Neural cell (in vitro differentiated cells): Measurements from ENCODE around the gene RABGAP1L.

Source experiments
- CTCF ChIP-seq: fragments of 450-650 bp; IDR thresholded peaks from 2 replicates; pipeline ENCODE4 v1.5.1; 2014; ENCODE audit warnings: antibody characterized with exemption, mild to moderate bottlenecking, moderate library complexity; ENCODE audit not compliant: poor library complexity, severe bottlenecking
- EP300 ChIP-seq: fragments of 450-650 bp; conservative IDR thresholded peaks from 2 replicates; pipeline ENCODE4 v1.6.1; 2014; ENCODE audit warnings: antibody characterized with exemption, mild to moderate bottlenecking, moderate library complexity; ENCODE audit not compliant: poor library complexity, severe bottlenecking

DNA sequence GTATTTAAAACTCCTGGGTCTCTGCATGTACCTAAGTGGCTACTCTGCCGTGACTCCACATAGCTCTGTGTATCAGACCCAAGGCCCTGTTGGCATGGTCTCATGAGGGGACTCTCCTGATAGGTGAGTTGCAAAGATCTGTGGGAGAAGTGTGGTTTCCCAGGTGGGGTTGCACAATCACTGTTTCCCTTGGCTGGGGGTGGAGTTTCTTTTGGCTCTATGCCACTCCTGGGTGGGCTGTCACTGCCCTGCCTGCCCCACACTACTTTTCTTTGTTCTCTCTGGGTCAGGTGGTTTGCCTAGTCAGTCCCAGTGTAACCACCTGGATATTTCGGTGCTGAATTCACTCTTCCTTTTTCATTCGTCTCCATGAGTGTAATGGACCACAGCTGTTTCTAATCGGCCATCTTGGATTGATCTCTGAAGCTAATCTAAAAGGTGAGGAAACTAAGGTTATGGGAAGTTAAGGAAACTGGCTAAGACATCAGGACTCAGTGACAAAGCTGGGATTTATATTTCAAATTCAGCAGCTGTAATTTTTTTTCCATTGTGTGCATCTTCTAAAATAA lies 743.3 kb downstream of the RABGAP1L start:
- TF ChIP-seq CTCF (no peak), EP300 (no peak)
